Peyer's patch (tissue), 4 donors: ENCODE data around the gene ISY1.

Source experiments
- POLR2A ChIP-seq, 2 donors: fragments of 450-650 bp; IDR thresholded peaks; one replicate each; pipeline ENCODE4 v1.5.1; 2017; ENCODE audit warnings: antibody characterized with exemption in 2 of 2, mild to moderate bottlenecking in 2 of 2, moderate library complexity in 2 of 2
- TF ChIP-seq, protein P1 (sequence below), 6 experiments: fragments of 450-650 bp in 4 of 6; fragments of 200-600 bp in 2 of 6; sonication (generic) in 1 of 6; IDR thresholded peaks; one replicate each; pipeline ENCODE4 v1.5.1; 2017 to 2019; ENCODE audit warnings: antibody characterized with exemption in 6 of 6, mild to moderate bottlenecking in 3 of 6, moderate library complexity in 1 of 6

DNA sequence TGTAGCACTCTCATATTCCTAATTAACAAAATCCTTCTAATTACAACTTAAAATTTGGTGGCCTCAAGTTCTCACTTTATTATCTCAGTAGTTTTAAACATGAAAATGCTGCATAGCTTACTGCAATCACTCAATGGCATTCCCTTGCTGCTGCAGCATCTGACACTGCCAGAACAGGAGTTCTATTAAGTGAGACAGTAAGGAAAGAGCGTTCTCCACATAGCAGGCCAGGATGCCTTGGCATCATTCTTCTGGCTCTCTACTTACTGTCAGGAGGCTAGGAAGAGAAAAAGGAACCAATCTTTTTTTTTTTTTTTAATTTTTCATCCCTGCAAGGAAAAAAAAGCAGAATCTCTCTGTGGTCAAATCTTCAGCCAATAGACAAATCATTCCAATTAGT lies 19.6 kb upstream of the ISY1 start:
- TF ChIP-seq, protein P1, sequence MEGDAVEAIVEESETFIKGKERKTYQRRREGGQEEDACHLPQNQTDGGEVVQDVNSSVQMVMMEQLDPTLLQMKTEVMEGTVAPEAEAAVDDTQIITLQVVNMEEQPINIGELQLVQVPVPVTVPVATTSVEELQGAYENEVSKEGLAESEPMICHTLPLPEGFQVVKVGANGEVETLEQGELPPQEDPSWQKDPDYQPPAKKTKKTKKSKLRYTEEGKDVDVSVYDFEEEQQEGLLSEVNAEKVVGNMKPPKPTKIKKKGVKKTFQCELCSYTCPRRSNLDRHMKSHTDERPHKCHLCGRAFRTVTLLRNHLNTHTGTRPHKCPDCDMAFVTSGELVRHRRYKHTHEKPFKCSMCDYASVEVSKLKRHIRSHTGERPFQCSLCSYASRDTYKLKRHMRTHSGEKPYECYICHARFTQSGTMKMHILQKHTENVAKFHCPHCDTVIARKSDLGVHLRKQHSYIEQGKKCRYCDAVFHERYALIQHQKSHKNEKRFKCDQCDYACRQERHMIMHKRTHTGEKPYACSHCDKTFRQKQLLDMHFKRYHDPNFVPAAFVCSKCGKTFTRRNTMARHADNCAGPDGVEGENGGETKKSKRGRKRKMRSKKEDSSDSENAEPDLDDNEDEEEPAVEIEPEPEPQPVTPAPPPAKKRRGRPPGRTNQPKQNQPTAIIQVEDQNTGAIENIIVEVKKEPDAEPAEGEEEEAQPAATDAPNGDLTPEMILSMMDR (IDR thresholded peaks at IDR 0.05): no peak
- no peak for TF ChIP-seq POLR2A (IDR thresholded peaks at IDR 0.05)
